ENCODE results near the gene IRGC. TPM values are rescaled to one million over a fixed set of nuclear protein-coding genes. Genes with fewer than 3 reads are reported as not detected.

The IRGC gene
- total and polyA plus RNA-seq, 2 of the 4 experiments (the other 2 are of a cell fraction) = not detected

DNA sequence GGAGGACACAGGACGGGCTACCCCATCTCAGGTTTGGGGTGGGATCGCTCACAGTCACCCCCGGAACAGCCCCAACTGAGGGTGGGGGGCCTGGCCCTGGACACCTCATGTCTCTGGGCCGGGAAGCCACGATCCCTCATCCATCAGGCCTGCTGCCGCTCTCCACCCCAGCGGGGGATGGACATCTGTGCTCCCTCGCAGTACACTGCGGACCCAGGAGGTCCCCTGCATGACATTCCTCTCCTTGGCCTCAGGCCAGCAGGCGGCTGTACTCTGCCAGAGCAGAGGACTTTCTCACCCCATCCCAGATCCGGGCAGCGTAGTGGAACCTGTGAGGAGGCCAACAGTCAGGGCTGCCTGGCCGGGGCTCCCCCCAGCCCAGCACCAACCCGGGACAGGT, 15.5 kb downstream of the IRGC start:
- H3K4me2 ChIP-seq (ENCODE audit: low read depth, low read length) = no peak overlapping the region
- no peak for DNase-seq
- no peak overlapping the region for H3K18ac ChIP-seq (ENCODE audit: low read depth, low read length)
- no peaks in the 10 kb centered on the region for H3K27me3 ChIP-seq (ENCODE audit: control insufficient read depth, insufficient read depth, low read length)
- BruUV-seq (replicated peaks) = no TSS peak
- H3K23ac ChIP-seq (ENCODE audit: low read depth, low read length) = no peak overlapping the region
- no peak for TF ChIP-seq FOS (IDR thresholded peaks at IDR 0.05; ENCODE audit: low read depth, low read length)
- no peak for TF ChIP-seq SMC3 (IDR thresholded peaks at IDR 0.05; ENCODE audit: low read depth, low read length)
- TF ChIP-seq MXI1 (IDR thresholded peaks at IDR 0.05; ENCODE audit: borderline replicate concordance, low read depth, low read length) = no peak
- TF ChIP-seq RAD21 (IDR thresholded peaks at IDR 0.05; ENCODE audit: low read length) = no peak
- TF ChIP-seq MAZ (IDR thresholded peaks at IDR 0.05; ENCODE audit: borderline replicate concordance, low read depth, low read length) = no peak
- no peak for TF ChIP-seq CEBPB (IDR thresholded peaks at IDR 0.05; ENCODE audit: low read depth, low read length)
- TF ChIP-seq, protein P1, sequence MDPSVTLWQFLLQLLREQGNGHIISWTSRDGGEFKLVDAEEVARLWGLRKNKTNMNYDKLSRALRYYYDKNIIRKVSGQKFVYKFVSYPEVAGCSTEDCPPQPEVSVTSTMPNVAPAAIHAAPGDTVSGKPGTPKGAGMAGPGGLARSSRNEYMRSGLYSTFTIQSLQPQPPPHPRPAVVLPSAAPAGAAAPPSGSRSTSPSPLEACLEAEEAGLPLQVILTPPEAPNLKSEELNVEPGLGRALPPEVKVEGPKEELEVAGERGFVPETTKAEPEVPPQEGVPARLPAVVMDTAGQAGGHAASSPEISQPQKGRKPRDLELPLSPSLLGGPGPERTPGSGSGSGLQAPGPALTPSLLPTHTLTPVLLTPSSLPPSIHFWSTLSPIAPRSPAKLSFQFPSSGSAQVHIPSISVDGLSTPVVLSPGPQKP (IDR thresholded peaks at IDR 0.05; ENCODE audit: borderline replicate concordance, low read depth, low read length) = no peak
- TF ChIP-seq NFE2L2 (IDR thresholded peaks at IDR 0.05; ENCODE audit: low read depth, low read length) = no peak
- no peak for TF ChIP-seq MAFK (IDR thresholded peaks at IDR 0.05; ENCODE audit: low read depth, low read length)
- TF ChIP-seq RFX5 (IDR thresholded peaks at IDR 0.05; ENCODE audit: low read depth, low read length) = no peak
- no peak for TF ChIP-seq CHD1 (IDR thresholded peaks at IDR 0.05; ENCODE audit: low read depth, low read length)
- no peak for TF ChIP-seq POLR2A (IDR thresholded peaks at IDR 0.05; ENCODE audit: low read depth, low read length)
- no peak overlapping the region for H3K4ac ChIP-seq (ENCODE audit: low read depth, low read length)
- H2BK120ac ChIP-seq (ENCODE audit: low read depth, low read length) = no peak overlapping the region
- H4K5ac ChIP-seq (ENCODE audit: low read depth, low read length) = no peak overlapping the region
- H4K8ac ChIP-seq (ENCODE audit: low read depth in 2 of 2, low read length in 2 of 2) = no peak overlapping the region
- ChIA-PET CTCF (no interaction called here), POLR2A (ENCODE audit: unreplicated experiment) (no interaction called here)
- peaks cover 50% of the 10 kb centered on the region for H3K36me3 ChIP-seq (ENCODE audit: control insufficient read depth, insufficient read depth, low read length)
- H2BK5ac ChIP-seq (ENCODE audit: low read depth, low read length, poor library complexity, severe bottlenecking) = no peak overlapping the region
- ATAC-seq (ENCODE audit: low read depth) = no peak
- no peak overlapping the region for H2AK5ac ChIP-seq (ENCODE audit: low read depth, low read length)
- in situ Hi-C loops (cut with MboI; ENCODE audit: low sequenced_read_pairs) = no loop called here
- dilution Hi-C loops (cut with HindIII; ENCODE audit: low sequenced_read_pairs, unreplicated experiment) = no loop called here
- no peaks in the 10 kb centered on the region for H3K9me3 ChIP-seq (ENCODE audit: control insufficient read depth, insufficient read depth, low read length)
- no peak overlapping the region for H3K9ac ChIP-seq (ENCODE audit: low read depth, low read length)
- peaks cover 2% of the 10 kb centered on the region; the same call in 1 of the 2 replicates for H4K20me1 ChIP-seq (ENCODE audit: insufficient read depth, low read length)
- H3K14ac ChIP-seq (replicated peaks; ENCODE audit: low read depth, low read length) = no peak overlapping the region
- peaks cover 16% of the 10 kb centered on the region; the same call in 1 of the 2 replicates for H3K9me1 ChIP-seq (ENCODE audit: insufficient read depth, low read length)
- H2AFZ ChIP-seq (replicated peaks; ENCODE audit: low read length, poor library complexity) = no peak overlapping the region
- no peak overlapping the region for H3K4me3 ChIP-seq (ENCODE audit: insufficient read depth, low read depth, low read length)
- no peak overlapping the region for H2BK15ac ChIP-seq (ENCODE audit: low read depth, low read length)
- H4K91ac ChIP-seq (ENCODE audit: insufficient read depth, low read depth, low read length) = no peak overlapping the region
- 0 out of 4 replicates have a peak, but pooled peaks cover 0 to 7% of the 10 kb centered on the region in 2 experiments for H3K79me1 ChIP-seq (ENCODE audit: low read depth in 1 of 2, low read length in 2 of 2)
- 80% methylated on average over 1 of the region's 14 CpGs; no CpG with 5 or more reads in 1 of the 2 experiments for WGBS, 2 experiments (ENCODE audit: extremely low coverage in 2 of 2, insufficient read length in 1 of 2)
- H2AK9ac ChIP-seq (replicated peaks; ENCODE audit: low read depth, low read length, poor library complexity) = no peak overlapping the region
- H3K27ac ChIP-seq (ENCODE audit: insufficient read depth, low read length) = no peak overlapping the region
- H3K4me1 ChIP-seq (ENCODE audit: control insufficient read depth, insufficient read depth, low read length) = peaks cover 6% of the 10 kb centered on the region; the same call in 1 of the 2 replicates
- intact Hi-C loops (cut with micrococcal nuclease) = no loop called here
- no peak overlapping the region for H3K56ac ChIP-seq (ENCODE audit: extremely low read depth, insufficient read depth, low read length)
- no peak overlapping the region for H2BK20ac ChIP-seq (ENCODE audit: low read depth, low read length)

All from IMR-90 (cell line).